22Rv1 (cell line): Measurements from ENCODE around the gene HOXB9.

Experiments used
- H3K27ac ChIP-seq: fragments of 450-650 bp; 2 replicates; pipeline ENCODE4 v1.5.1; 2017
- ZFX ChIP-seq: fragments of 450-650 bp; IDR thresholded peaks from 2 replicates; pipeline ENCODE4 v1.6.1; 2017; ENCODE audit warnings: antibody characterized with exemption, borderline replicate concordance
- TF ChIP-seq, protein P1 (sequence below): fragments of 450-650 bp; IDR thresholded peaks from 2 replicates; pipeline ENCODE4 v1.5.1; 2017; ENCODE audit warnings: mild to moderate bottlenecking

HOXB9 gene

GRCh38 chr17:48579471-48579759, 46.7 kb downstream of the HOXB9 start:
- TF ChIP-seq ZFX: no peak
- TF ChIP-seq, protein P1, sequence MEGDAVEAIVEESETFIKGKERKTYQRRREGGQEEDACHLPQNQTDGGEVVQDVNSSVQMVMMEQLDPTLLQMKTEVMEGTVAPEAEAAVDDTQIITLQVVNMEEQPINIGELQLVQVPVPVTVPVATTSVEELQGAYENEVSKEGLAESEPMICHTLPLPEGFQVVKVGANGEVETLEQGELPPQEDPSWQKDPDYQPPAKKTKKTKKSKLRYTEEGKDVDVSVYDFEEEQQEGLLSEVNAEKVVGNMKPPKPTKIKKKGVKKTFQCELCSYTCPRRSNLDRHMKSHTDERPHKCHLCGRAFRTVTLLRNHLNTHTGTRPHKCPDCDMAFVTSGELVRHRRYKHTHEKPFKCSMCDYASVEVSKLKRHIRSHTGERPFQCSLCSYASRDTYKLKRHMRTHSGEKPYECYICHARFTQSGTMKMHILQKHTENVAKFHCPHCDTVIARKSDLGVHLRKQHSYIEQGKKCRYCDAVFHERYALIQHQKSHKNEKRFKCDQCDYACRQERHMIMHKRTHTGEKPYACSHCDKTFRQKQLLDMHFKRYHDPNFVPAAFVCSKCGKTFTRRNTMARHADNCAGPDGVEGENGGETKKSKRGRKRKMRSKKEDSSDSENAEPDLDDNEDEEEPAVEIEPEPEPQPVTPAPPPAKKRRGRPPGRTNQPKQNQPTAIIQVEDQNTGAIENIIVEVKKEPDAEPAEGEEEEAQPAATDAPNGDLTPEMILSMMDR: no peak
- no peak overlapping the region for H3K27ac ChIP-seq

DNA sequence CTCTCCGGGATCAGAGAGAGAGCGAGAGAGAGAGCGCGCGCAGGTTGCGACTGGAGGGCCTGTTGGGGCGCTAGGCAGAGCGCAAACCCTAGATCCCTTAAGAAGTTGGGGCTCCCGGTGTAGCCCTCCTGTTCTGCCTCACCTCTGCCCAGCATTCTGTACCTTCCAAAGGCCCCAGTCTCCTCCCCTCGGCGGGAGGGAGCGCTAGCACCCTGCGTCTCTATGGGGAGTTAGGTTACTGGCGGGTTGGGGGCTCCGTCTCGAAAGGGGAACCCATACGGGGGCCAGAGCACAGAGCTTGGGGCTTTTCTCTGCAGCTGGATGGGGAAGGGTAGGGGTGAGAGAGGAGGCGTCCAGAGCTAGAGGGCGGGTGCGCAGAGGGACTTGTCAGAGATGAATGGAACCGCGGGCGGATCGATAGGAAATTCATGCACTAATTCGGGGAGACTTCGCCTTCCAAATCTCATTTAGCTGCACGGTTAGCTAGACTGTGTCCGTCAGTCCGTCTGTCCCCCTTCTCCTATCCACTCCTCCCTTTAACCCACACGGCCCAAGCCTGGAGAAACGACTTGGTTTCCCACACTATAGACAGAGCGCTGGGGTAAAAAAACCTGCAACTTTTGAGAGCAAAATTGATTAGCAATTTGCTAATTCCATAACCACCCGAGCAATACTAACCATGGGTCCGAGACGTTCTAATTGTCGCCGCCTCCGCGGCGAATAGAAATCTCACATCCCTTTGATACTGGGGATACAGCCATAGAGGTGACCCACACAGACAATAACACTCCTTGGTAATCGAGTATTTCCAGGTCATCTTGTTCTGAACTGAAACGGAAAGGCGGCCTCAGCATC, 47.3 kb downstream of the HOXB9 start:
- peak overlapping the region; percentile 37; the same call in 1 of the 2 replicates for H3K27ac ChIP-seq
- TF ChIP-seq, protein P1: no peak
- TF ChIP-seq ZFX: no peak

DNA sequence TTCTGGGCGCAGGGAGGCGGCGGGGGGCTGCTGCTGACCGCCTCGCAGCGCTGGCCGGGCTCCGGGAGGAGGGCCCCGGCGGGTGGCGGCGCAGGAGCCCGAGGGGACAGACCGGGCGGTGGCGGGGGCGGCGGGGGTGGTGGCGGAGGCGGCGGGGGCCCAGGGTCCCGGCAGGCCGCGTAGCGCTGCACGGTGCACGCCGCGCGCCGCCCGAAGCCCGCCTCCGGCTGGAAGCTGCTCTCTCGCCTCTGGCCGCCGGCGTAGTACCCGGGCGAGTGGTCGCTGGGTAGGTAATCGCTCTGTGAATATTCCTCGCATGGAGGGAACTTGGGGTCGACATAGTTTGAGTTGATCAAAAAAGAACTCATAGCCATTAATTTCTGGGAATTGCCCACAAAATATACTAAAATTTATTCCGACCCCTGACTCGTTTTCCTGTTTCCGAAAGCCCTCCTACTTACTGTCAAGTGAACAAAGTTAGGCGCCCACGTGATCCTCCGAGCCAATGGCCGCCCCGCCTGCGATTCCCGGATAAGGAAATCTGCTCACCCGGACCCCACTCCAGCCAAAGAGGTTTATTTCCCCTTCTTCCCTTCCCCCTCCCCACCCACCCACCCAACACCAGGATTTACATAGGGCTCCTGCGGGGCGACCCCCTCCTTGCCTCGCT, 48.1 kb downstream of the HOXB9 start, which contains the start of gene HOXB4:
TSS of gene HOXB4 (minus strand) at position 405 of the 670 bp plus-strand sequence. CDS start at position 374, 31 bp downstream.
- TF ChIP-seq ZFX: no peak
- TF ChIP-seq, protein P1: no peak
- peak within 1 kb of the TSS; percentile 37; the same call in 1 of the 2 replicates for H3K27ac ChIP-seq

GRCh38 chr17:48577330-48577945, 48.7 kb downstream of the HOXB9 start:
- H3K27ac ChIP-seq: peak overlapping the region; percentile 37; the same call in 1 of the 2 replicates

DNA sequence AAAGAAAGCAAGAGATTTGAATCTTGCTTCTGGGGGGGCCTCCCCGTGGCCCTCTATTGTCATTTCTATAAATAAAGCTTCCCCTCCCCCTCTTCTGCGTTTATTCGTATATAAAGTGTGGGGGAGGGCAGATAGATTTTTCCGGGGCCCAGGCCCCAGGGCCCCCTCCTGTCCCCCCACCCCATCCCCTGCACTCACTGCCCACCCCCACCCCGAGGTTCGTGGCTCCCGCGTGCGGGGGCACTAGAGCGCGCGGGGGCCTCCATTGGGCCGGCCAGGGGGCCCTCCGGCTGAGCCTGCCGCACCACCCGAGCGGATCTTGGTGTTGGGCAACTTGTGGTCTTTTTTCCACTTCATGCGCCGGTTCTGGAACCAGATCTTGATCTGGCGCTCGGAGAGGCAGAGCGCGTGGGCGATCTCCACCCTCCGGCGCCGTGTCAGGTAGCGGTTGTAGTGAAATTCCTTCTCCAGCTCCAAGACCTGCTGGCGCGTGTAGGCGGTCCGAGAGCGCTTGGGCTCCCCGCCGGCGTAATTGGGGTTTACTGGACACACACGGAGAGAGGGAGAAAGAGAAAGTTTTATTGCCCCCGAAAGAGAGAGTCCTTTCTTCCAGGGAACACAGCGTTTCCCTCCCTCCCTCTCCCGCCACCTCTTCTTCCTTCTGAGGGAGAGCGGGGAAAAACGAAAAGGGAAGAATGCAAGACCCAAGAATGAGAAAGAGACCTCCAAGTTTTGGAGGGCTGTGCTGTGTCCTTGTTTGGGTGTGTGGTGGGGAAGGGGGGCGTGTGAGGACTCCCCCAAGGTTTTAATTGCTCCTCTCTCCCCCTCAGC, 49.5 kb downstream of the HOXB9 start:
- no peak overlapping the region for H3K27ac ChIP-seq
- TF ChIP-seq, protein P1: no peak
- no peak for TF ChIP-seq ZFX

More at GRCh38 chr17:48577330-48577945, 48.7 kb downstream of the HOXB9 start:
- no peak for TF ChIP-seq ZFX
- TF ChIP-seq, protein P1: no peak

- no peak overlapping the region for H3K27ac ChIP-seq
- TF ChIP-seq ZFX: no peak
- TF ChIP-seq, protein P1: no peak
Measured at GRCh38 chr17:48575673-48576478, 50.3 kb downstream of the HOXB9 start.
